HepG2 (cell line): ENCODE results near the gene LRIG1. TPM values are rescaled to one million over a fixed set of nuclear protein-coding genes. Genes with fewer than 3 reads are reported as not detected.

Experiments
- IRX3 ChIP-seq: sonication (generic); formaldehyde crosslinking; IDR thresholded peaks from 2 replicates; pipeline ENCODE4 v1.8.1; 2023; ENCODE audit warnings: mild to moderate bottlenecking, low read depth, missing genetic modification reagents, borderline replicate concordance
- KLF9 ChIP-seq: IDR thresholded peaks from 2 replicates; pipeline ENCODE4 v1.6.1; 2016; ENCODE audit warnings: low read depth
- NFKB2 ChIP-seq: sonication (generic); formaldehyde crosslinking; IDR thresholded peaks from 2 replicates; pipeline ENCODE4 v1.4.0; 2020; ENCODE audit warnings: missing genetic modification reagents, borderline replicate concordance
- PRPF4 ChIP-seq: fragments of 200-400 bp; formaldehyde crosslinking; IDR thresholded peaks from 2 replicates; pipeline ENCODE4 v1.6.1; 2016; ENCODE audit warnings: low read length, low read depth; ENCODE audit not compliant: poor library complexity, severe bottlenecking
- SMC3 ChIP-seq: IDR thresholded peaks from 2 replicates; pipeline ENCODE4 v1.6.1; 2011; ENCODE audit warnings: low read length, improper control_type of control experiment
- ZIK1 ChIP-seq: sonication (generic); formaldehyde crosslinking; IDR thresholded peaks from 2 replicates; pipeline ENCODE4 v1.5.0; 2020; ENCODE audit warnings: mild to moderate bottlenecking, low read depth, missing genetic modification reagents, borderline replicate concordance
- ZNF350 ChIP-seq: sonication (generic); formaldehyde crosslinking; IDR thresholded peaks from 2 replicates; pipeline ENCODE4 v1.4.0; 2020; ENCODE audit warnings: mild to moderate bottlenecking, low read depth, missing genetic modification reagents, borderline replicate concordance
- ZNF790 ChIP-seq: sonication (generic); formaldehyde crosslinking; IDR thresholded peaks from 2 replicates; pipeline ENCODE4 v1.8.0; 2022; ENCODE audit warnings: missing genetic modification reagents, mild to moderate bottlenecking, borderline replicate concordance
- polyA plus RNA-seq, 8 experiments: library from polyadenylated mRNA; depleted of rRNA in 3 of 8; stranded (reverse) in 7 of 8; unstranded in 1 of 8; fragments of >200 nt; fragmentation: Illumina TruSeq in 4 of 8; extraction: Trizol in 4 of 8; gene quantifications; 2 replicates each; pipeline versions ENCODE4 v1.2.1 to v1.2.3, GENCODE V29; 2011 to 2016; ENCODE audit warnings: low read depth in 4 of 8, missing spikeins in 1 of 8, mixed read lengths in 1 of 8; ENCODE audit not compliant: insufficient read depth in 1 of 8
- total RNA-seq, 5 experiments: library from RNA; depleted of rRNA; stranded (reverse); fragments of >200 nt; fragmentation: Illumina TruSeq; extraction: Trizol; gene quantifications; 2 replicates each; pipeline ENCODE4 v1.2.3, GENCODE V29; 2016; ENCODE audit warnings: low read depth in 1 of 5
- TF ChIP-seq, protein P1 (sequence below): sonication (generic); formaldehyde crosslinking; IDR thresholded peaks from 2 replicates; pipeline ENCODE4 v1.4.0; 2020; ENCODE audit warnings: missing genetic modification reagents
- TF ChIP-seq, protein P2 (sequence below): sonication (generic); formaldehyde crosslinking; IDR thresholded peaks from 2 replicates; pipeline ENCODE4 v1.4.0; 2020; ENCODE audit warnings: missing genetic modification reagents, borderline replicate concordance
- TF ChIP-seq, protein P3 (sequence below): sonication (generic); formaldehyde crosslinking; IDR thresholded peaks from 2 replicates; pipeline ENCODE4 v1.9.0; 2022; ENCODE audit warnings: missing genetic modification reagents, mild to moderate bottlenecking, borderline replicate concordance
- TF ChIP-seq, protein P4 (sequence below): sonication (generic); formaldehyde crosslinking; IDR thresholded peaks from 2 replicates; pipeline ENCODE4 v1.5.0; 2020; ENCODE audit warnings: mild to moderate bottlenecking, missing genetic modification reagents, moderate library complexity
- TF ChIP-seq, protein P5 (sequence below): sonication (generic); formaldehyde crosslinking; IDR thresholded peaks from 2 replicates; pipeline ENCODE4 v1.4.0; 2020; ENCODE audit warnings: mild to moderate bottlenecking, missing genetic modification reagents, borderline replicate concordance

The LRIG1 gene
- total and polyA plus RNA-seq, 2 of the 13 experiments (the other 11 are each of a cell fraction or from before 2014, with no cell fraction given), result 17.8 to 24.8 TPM

DNA sequence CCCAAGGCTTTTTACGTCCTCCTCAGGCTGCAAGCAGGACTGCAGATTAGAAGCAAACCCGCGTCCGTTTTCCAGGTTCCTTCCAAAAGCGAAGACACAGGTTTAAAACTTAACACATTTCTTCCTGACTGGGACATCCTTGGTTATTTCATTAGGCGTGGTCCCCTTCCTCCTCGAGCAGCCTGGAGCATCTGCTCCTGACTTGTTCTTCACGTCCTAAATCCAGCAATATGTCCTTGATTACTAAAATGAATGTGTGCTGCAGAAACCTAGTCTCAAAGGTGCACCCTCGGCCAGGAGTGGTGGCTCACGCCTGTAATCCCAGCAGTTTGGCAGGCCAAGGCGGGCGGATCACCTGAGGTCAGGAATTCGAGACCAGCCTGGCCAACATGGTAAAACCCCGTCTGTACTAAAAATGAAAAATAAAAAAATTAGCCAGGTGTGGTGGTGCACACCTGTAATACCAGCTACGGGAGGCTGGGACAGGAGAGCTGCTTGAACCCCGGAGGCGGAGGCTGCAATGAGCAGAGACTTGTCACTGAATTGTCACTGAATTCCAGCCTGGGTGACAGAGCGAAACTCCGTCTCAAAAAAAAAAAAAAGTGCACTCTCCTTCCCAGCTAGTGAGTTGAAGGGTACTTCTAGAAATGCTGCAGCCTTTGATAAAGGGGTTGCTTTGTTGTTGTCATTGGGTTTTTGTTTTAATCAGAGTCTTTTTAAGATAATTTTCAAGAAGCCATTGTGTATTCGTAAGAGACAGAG lies 842 bp upstream of the LRIG1 start (continued):
- TF ChIP-seq, protein P1, sequence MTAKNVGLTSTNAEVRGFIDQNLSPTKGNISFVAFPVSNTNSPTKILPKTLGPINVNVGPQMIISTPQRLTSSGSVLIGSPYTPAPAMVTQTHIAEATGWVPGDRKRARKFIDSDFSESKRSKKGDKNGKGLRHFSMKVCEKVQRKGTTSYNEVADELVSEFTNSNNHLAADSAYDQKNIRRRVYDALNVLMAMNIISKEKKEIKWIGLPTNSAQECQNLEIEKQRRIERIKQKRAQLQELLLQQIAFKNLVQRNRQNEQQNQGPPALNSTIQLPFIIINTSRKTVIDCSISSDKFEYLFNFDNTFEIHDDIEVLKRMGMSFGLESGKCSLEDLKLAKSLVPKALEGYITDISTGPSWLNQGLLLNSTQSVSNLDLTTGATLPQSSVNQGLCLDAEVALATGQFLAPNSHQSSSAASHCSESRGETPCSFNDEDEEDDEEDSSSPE (CRISPR knock-in tag), result no peak
- TF ChIP-seq, protein P2, sequence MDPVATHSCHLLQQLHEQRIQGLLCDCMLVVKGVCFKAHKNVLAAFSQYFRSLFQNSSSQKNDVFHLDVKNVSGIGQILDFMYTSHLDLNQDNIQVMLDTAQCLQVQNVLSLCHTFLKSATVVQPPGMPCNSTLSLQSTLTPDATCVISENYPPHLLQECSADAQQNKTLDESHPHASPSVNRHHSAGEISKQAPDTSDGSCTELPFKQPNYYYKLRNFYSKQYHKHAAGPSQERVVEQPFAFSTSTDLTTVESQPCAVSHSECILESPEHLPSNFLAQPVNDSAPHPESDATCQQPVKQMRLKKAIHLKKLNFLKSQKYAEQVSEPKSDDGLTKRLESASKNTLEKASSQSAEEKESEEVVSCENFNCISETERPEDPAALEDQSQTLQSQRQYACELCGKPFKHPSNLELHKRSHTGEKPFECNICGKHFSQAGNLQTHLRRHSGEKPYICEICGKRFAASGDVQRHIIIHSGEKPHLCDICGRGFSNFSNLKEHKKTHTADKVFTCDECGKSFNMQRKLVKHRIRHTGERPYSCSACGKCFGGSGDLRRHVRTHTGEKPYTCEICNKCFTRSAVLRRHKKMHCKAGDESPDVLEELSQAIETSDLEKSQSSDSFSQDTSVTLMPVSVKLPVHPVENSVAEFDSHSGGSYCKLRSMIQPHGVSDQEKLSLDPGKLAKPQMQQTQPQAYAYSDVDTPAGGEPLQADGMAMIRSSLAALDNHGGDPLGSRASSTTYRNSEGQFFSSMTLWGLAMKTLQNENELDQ, result no peak
- no peak for TF ChIP-seq SMC3
- no peak for TF ChIP-seq IRX3
- TF ChIP-seq NFKB2 (CRISPR knock-in tag), result no peak
- peak; percentile 21; the same call in 1 of the 2 replicates for TF ChIP-seq ZNF350 (CRISPR knock-in tag)
- TF ChIP-seq, protein P3, sequence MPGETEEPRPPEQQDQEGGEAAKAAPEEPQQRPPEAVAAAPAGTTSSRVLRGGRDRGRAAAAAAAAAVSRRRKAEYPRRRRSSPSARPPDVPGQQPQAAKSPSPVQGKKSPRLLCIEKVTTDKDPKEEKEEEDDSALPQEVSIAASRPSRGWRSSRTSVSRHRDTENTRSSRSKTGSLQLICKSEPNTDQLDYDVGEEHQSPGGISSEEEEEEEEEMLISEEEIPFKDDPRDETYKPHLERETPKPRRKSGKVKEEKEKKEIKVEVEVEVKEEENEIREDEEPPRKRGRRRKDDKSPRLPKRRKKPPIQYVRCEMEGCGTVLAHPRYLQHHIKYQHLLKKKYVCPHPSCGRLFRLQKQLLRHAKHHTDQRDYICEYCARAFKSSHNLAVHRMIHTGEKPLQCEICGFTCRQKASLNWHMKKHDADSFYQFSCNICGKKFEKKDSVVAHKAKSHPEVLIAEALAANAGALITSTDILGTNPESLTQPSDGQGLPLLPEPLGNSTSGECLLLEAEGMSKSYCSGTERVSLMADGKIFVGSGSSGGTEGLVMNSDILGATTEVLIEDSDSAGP (CRISPR knock-in tag), result peak; percentile 97; the same call in 1 of the 2 replicates
- no peak for TF ChIP-seq PRPF4
- no peak for TF ChIP-seq ZNF790
- TF ChIP-seq, protein P4, sequence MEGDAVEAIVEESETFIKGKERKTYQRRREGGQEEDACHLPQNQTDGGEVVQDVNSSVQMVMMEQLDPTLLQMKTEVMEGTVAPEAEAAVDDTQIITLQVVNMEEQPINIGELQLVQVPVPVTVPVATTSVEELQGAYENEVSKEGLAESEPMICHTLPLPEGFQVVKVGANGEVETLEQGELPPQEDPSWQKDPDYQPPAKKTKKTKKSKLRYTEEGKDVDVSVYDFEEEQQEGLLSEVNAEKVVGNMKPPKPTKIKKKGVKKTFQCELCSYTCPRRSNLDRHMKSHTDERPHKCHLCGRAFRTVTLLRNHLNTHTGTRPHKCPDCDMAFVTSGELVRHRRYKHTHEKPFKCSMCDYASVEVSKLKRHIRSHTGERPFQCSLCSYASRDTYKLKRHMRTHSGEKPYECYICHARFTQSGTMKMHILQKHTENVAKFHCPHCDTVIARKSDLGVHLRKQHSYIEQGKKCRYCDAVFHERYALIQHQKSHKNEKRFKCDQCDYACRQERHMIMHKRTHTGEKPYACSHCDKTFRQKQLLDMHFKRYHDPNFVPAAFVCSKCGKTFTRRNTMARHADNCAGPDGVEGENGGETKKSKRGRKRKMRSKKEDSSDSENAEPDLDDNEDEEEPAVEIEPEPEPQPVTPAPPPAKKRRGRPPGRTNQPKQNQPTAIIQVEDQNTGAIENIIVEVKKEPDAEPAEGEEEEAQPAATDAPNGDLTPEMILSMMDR (CRISPR knock-in tag), result no peak
- 0 out of 2 replicates have a peak, but pooled peaks have one; percentile 52 for TF ChIP-seq ZIK1
- TF ChIP-seq, protein P5, sequence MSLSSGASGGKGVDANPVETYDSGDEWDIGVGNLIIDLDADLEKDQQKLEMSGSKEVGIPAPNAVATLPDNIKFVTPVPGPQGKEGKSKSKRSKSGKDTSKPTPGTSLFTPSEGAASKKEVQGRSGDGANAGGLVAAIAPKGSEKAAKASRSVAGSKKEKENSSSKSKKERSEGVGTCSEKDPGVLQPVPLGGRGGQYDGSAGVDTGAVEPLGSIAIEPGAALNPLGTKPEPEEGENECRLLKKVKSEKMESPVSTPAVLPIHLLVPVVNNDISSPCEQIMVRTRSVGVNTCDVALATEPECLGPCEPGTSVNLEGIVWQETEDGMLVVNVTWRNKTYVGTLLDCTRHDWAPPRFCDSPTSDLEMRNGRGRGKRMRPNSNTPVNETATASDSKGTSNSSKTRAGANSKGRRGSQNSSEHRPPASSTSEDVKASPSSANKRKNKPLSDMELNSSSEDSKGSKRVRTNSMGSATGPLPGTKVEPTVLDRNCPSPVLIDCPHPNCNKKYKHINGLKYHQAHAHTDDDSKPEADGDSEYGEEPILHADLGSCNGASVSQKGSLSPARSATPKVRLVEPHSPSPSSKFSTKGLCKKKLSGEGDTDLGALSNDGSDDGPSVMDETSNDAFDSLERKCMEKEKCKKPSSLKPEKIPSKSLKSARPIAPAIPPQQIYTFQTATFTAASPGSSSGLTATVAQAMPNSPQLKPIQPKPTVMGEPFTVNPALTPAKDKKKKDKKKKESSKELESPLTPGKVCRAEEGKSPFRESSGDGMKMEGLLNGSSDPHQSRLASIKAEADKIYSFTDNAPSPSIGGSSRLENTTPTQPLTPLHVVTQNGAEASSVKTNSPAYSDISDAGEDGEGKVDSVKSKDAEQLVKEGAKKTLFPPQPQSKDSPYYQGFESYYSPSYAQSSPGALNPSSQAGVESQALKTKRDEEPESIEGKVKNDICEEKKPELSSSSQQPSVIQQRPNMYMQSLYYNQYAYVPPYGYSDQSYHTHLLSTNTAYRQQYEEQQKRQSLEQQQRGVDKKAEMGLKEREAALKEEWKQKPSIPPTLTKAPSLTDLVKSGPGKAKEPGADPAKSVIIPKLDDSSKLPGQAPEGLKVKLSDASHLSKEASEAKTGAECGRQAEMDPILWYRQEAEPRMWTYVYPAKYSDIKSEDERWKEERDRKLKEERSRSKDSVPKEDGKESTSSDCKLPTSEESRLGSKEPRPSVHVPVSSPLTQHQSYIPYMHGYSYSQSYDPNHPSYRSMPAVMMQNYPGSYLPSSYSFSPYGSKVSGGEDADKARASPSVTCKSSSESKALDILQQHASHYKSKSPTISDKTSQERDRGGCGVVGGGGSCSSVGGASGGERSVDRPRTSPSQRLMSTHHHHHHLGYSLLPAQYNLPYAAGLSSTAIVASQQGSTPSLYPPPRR (CRISPR knock-in tag), result no peak
- no peak for TF ChIP-seq KLF9 (CRISPR knock-in tag)
